Measurements from ENCODE around the gene SBNO2.

The SBNO2 gene

DNA sequence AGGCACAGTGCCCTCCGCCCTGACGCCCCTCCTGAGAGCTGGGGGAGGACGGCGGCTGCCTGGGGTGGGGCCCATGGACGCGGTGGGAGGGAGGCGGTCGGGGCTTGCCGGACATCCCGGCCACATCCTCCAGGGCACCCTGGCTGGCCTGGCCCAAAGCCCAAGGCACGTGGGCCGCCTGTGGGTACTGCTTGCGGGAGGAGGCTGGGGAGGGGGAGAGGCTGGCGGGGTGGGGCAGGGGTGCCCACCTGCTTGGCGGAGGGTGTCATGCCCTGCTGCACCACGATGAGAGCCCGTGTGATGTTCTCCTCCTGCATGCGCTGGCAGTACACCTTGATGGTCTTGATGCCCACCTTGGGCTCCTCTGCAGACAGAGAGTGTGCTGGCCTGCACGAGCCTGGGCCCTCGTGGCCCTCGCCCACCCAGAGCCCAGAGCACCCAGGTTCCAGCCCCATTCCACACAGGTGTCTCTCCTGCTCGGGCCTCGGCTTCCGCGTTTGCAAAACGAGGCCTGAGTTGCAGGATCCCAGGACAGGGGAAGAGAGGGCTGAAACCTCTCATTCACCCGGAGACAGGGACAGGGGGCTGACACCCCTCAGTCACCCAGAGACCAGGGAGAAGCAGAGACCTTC is 82.4 kb downstream of the SBNO2 start:
- TF ChIP-seq, protein P1, sequence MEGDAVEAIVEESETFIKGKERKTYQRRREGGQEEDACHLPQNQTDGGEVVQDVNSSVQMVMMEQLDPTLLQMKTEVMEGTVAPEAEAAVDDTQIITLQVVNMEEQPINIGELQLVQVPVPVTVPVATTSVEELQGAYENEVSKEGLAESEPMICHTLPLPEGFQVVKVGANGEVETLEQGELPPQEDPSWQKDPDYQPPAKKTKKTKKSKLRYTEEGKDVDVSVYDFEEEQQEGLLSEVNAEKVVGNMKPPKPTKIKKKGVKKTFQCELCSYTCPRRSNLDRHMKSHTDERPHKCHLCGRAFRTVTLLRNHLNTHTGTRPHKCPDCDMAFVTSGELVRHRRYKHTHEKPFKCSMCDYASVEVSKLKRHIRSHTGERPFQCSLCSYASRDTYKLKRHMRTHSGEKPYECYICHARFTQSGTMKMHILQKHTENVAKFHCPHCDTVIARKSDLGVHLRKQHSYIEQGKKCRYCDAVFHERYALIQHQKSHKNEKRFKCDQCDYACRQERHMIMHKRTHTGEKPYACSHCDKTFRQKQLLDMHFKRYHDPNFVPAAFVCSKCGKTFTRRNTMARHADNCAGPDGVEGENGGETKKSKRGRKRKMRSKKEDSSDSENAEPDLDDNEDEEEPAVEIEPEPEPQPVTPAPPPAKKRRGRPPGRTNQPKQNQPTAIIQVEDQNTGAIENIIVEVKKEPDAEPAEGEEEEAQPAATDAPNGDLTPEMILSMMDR (conservative IDR thresholded peaks at IDR 0.05; ENCODE audit: low read depth, low read length) = no peak
- no peak overlapping the region for H3K4me3 ChIP-seq (ENCODE audit: low read depth, low read length)
- DNase-seq (ENCODE audit: low read depth) = no peak

DNA sequence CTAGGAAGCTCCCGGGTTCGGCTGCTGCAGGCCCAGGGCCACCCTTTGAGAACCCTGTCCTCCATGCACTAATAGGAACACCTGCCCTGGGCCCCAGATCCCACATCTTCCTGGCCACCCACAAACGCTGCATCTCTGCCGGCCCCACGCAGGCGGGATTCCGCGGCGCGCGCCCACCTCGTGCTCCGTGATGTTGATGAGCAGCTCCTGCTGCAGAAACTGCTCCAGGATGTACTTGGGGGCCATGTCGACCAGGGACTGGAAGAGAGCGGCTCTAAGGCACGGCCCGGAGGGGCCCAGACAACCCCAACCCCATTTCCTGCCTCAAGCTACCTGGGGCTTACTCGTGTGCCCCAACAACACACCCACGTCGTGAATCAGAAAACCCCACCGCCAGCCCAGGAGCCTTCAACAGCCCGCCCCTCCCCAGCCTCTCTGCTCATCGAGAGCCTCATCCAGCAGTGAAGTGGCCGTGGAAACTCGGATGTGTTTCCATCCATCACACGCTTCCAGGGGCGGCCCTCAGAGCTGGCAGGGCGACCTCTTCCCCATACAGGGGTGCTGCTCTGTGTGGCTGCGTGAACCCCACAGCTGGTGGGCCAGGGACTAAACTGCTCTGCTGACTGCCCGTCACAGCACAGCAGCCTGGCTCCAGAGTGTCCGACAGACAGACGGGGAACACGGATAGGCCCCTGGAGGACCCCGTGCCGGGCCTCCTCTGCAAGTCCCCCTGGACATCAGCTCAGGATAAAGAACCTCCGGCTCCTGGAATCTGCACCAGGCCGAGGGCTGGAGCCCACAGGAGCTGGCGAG is 83.1 kb downstream of the SBNO2 start:
- TF ChIP-seq, protein P1 (conservative IDR thresholded peaks at IDR 0.05; ENCODE audit: low read depth, low read length) = no peak
- no peak for DNase-seq (ENCODE audit: low read depth)
- H3K4me3 ChIP-seq (ENCODE audit: low read depth, low read length) = no peak overlapping the region

DNA sequence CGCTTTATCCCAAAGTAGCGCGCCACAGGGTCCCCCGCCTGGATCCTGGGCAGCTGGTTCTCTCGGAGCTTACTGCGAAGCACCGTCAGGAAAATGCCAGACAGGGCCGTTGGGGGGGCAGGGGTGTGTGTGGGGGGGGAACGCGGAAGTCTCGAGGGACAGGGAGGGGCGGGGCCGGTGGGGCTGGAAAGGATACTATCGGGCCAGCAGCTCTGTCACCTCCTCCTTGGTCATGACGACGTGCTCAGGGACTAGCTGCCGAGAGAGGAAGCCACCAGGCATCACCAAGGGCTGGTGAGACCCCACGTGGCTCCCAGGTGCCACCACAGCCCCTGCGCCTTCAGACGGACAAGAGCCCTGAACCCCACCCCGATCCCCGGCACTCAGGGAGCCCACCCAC is 84.2 kb downstream of the SBNO2 start:
- TF ChIP-seq, protein P1 (conservative IDR thresholded peaks at IDR 0.05; ENCODE audit: low read depth, low read length) = no peak
- DNase-seq (ENCODE audit: low read depth) = no peak
- no peak overlapping the region for H3K4me3 ChIP-seq (ENCODE audit: low read depth, low read length)

DNA sequence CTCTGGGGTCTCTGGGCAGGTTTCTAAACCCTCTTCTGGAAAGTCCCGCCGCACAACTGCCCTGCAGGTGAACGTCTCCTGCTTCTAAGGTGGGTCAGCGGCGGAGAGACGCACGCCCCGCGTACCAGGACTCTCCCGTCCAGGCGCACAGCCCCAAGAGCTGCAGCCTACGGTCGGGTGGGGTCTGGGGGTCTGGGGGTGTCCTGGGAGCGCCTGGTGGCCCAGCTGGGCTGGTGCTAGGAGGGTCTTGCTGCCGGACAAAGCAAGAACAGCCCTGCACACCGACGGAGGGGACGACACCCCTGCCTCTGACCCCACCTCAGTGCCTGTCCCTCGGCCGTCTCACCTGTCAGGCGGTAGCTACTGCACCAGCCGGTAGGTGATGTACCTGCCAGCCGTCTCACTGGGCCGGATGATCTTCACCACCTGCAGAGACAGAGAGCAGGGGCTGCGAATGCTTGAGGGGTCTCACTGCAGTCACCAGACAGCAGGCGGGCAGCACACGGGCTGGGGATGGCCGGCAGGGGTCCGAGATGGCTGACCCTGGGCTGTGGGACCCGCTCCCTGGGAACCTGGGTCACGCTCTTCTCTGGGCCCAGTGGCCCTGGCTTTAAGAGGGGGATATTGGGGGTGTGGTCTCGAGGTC is 84.8 kb downstream of the SBNO2 start:
- no peak for DNase-seq (ENCODE audit: low read depth)
- TF ChIP-seq, protein P1 (conservative IDR thresholded peaks at IDR 0.05; ENCODE audit: low read depth, low read length) = no peak
- no peak overlapping the region for H3K4me3 ChIP-seq (ENCODE audit: low read depth, low read length)

DNA sequence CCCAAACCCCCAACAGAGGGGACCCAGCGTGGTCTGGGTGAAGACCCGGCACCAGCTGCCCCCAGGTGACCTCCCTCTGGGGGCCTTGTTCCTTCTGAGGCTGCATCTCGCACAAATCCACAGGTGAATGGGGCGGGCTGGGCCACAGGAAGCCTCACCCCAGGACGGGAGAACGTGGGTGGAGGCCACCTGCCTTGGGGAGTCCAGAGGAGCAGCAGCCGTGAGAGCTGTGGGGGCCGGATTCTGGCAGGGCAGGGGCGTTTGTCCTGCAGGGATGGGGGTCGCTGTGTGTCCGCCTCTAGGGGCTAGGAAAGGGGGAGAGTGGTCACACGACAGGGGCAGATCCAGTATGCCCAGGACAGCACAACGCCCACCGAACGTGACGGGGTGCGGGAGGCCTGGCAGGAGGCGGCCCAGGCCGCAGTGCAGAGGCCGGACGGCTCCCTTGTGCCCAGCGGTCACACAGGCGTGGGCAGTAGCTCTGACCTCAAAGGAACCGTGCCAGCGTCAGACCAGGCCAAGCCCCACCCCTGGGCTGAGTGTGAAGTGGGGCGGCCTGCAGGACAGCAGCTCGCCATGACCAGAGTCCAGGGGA is 85.6 kb downstream of the SBNO2 start:
- DNase-seq (ENCODE audit: low read depth) = no peak
- H3K4me3 ChIP-seq (ENCODE audit: low read depth, low read length) = no peak overlapping the region
- TF ChIP-seq, protein P1 (conservative IDR thresholded peaks at IDR 0.05; ENCODE audit: low read depth, low read length) = no peak

DNA sequence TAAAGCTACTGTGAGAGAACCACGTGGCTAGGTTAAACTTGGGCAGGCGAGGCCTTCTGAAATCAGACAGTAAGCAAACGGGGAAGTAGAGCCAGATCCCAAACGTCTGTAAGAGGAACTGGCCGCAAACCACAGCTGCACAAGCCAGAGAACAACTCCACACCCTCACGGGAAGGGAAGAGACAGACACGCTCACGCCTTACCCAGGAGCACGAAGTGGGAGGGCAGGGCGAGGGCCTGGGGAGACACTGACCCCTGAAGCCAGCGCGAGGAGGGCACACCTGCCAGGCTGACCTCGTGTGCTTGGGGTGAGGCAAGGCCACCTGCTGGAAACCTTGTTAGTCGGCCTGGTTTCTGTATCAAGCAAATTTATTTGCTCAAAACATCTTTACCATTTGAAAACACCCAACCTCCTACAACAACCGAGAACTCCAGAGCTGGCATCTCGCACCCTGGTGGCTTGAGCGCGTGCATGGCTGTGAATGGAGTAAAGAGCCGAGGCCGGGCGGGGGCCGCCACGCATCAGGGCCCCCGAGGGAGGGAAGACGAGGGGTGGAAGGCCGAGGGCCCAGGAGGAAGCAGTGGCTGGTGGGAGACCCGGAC is 86.2 kb downstream of the SBNO2 start:
- TF ChIP-seq, protein P1 (conservative IDR thresholded peaks at IDR 0.05; ENCODE audit: low read depth, low read length) = no peak
- H3K4me3 ChIP-seq (ENCODE audit: low read depth, low read length) = no peak overlapping the region
- DNase-seq (ENCODE audit: low read depth) = no peak

All from choroid plexus epithelial cell (primary cell).